Activated CD4-positive, alpha-beta T cell treated with anti-CD3 and anti-CD28 coated beads, Interleukin-10, Interleukin-2, amounts not matched to agents 100 ng/mL and 50 ng/mL, durations not matched to agents 16 hours and 8 hours (primary cell): ENCODE data around the gene FGD5.
A peak's percentile ranks its signal among the peaks of the same experiment; 100 is the strongest.

Experiments
- DNase-seq: peaks from one replicate; pipeline ENCODE4 v3.0.0-alpha.2; 2020

Gene FGD5

DNA sequence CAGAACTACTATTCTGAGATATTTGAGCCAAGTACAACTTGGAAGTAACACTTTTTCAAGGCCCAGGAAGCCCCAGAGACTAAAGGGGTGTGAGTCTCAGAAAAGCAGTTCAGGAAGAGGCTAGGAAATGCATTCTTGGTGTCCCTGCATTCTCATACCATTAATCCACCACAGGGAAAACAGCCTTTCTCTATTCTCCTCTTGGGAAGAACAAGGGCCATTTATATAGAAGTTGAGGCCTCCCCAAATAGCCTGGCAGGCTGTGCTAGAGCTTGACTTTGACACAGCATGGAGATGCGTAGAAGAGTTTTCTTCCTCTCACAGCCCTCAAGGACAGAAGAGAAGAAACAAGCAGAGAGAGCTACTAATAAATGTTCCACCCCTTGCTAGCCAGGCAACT, 123.1 kb downstream of the FGD5 start:
- no peak for DNase-seq

DNA sequence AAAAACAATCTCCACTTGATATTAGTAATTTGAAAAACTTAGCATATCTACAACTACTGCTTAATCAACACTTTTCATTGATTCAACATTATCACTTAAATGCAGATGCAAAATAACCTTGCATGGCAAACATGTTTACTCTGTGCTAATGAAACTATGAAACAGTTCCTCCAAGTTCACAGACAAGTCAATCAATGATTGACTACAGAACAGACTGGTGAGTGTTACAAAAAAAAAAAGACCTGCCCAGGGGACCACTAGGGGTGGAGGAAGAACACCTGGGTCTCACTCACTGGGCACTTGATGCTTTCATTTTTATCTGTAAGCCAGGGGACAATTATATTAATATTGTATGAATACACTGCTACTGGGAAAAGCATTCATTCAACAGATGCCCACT, 124.3 kb downstream of the FGD5 start:
- no peak for DNase-seq

DNA sequence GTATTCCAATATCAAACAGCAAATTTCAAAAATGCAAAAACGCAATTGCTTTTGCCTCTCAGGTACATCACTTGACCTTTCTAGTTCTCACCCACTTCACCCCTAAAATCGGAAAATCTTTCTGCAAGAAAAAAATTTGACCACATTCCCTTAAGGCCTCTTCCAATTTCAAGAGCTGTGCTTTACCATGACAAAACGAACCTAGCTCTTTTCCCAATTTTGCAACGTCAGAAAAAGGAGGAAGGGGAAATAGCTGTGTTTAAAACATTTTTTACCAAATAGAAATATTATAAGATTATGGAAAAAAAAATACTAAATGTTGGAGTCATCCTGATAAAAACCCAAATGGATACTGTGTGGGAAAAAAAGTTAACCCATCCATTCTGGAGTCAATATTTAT, 127.5 kb downstream of the FGD5 start:
- no peak for DNase-seq

DNA sequence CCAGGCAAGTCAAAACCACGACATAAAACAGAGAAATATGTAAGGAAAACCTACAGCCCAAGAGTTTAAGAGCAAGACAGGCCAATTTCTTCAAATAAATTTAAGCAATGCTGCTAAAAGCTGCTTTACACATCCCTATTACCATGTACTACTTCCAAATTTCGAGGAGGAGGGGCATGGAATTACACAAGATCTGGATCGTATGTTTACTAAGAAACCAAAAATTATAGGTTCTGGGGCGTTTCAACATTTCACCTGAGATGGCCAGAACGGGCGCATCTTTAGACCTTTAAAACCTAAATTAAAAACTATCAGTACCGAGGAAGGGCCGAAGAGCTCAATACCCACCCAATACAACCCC, 128.0 kb downstream of the FGD5 start:
- DNase-seq = no peak

DNA sequence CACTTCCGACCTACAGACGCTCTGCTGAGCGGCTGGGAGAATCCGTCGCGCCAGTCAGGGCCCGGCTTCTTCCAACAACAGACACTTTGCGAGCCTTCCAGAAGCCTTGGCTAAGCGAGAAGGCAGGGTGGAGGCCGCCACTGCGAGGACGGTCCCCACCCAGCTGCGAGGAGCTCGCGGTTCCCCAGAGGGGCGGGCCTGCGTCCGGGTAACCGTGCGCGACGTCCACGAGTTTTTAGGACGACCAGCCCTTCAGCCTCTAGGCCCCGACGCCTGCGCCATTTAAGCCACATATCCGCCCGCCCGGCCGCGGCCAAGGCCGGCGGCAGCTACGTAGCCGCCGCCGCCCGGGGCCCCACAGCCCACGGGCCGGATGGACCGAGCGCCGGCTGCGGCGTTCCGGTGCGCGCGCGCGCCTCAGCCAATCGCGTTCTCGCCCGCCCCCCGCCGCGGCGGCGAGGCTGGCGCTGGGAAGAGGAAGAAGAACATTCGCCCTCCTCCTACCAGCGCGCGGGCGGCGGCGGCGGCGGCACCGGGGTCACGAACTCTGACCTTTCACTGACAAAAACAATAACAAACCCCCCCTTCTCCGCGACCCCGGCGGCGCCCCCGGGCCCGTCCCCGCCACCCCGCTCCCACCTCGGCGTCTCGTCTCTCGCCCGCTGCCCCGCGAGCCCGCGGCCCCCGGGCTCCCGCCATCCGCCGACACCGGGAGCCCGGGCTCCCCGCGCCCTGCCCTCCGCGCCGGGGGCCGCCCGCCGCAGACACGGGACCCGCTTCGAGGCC, 128.5 kb downstream of the FGD5 start, which contains the start of gene NR2C2:
Gene NR2C2, plus strand, starts transcription at position 484 of the 786 bp plus-strand sequence. CDS start 56,332 bp downstream, outside the sequence.
- peak; percentile 91 for DNase-seq

DNA sequence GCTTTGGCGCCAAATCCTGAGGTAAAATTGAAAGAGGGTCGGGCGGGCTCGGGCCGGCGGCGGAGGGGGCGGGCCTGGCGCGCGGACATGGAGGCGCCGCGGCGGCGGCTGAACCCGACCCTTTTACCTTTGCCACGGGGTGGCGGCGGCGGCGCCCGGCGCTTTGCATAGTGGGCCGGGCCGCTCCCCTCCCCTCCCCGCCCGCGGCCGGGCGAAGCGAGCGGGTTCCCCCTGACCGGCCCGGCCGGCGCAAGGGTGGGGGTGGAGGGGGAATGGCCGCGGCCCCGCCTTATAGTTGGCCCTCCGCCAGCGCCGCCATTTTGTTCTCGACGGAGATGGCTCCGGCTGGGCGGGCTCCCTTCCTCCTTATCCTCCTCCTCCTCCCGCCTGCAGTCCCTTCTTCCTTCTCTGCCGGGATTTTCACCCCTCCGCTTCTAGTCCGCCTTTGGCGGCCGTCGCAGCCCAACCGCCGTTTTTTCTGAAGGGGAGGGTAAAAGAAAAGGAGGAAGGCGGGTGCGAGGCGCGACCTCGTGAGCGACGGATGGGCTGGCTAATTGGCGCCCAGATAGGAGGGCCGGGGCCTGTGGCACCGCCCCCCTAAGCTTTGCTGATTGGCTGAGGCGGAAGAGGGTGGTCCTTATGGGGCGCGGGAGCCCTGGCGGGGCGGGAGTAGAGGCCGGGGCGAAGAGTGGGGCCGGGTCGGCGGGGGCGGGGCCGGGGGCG, 129.3 kb downstream of the FGD5 start:
- DNase-seq = peak; percentile 97

DNA sequence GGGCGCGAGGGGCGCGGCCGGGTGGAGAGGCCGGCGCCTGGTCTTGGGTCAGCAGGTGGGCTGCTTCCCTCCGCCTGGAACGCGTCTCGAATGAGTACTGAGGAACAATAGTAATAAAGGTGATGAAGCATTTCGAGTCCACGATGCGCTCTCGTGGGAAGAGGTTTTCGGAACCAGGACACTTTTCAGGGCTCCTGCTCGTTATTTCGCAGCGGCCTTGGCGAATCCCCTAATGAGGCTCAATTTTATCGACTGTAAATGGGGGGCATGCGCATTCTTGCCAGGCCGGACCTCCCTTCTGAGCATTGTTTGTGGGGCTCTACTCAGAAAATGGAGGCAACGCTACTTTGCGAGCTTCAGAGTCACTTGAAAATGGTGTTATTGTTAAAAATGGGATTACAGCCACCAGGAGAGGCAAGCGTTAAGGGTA, 129.9 kb downstream of the FGD5 start:
- DNase-seq = no peak

DNA sequence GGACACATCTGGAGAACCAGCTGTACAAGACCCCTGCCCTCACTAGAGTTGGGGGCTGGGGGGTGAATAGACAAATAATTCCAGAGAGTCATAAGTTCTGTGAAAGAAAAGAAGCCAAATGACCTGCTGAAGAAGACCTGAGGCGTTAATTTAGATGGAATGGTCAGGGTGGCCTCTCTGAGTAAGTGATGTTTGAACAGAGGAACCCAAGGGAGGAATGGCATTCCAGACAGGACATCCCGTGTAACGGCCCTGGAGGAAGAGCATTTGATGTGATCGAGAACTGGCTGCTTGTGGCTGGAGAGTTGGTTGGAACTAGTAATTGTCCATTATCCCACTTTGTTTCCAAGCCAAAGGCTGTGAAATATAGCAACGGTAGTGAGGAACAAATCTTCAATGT, 130.4 kb downstream of the FGD5 start:
- DNase-seq = no peak

DNA sequence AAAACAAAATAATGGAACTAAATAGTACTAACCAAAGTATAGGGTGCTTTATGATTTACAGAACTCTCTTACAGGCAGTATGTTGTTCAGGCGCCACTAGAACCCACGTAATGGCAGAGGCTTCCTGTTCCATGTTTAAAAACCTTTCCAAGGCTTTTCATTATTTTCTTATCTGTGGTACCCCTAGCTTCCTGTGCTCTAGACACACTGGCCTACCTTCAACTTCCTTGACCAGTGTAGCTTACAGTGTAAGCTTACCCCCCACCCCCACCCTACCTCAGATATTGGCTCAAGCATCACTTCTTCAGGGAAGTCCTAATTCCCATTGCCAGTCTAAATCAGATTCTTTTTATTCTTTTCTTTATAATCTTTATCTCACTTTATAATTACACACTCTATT, 131.5 kb downstream of the FGD5 start:
- no peak for DNase-seq

DNA sequence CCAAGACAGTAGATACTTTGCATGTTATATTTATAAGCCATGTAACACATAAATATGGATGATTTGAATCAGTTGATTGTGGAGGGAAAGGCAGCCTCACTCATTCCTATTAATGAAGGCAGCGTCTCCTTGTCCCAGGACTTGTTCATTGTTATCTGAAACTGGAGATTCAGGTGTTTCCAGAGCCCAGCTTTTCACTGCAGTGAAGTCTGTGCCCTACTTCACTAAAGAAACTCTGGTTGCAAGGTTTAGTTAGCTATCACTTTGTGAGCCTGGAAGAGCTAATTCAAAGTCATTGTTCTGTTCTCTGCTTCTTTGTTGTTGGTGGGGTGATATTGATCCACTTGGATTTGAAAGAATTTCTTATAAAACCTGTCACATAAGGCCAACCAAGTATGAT, 138.4 kb downstream of the FGD5 start:
- DNase-seq = no peak

DNA sequence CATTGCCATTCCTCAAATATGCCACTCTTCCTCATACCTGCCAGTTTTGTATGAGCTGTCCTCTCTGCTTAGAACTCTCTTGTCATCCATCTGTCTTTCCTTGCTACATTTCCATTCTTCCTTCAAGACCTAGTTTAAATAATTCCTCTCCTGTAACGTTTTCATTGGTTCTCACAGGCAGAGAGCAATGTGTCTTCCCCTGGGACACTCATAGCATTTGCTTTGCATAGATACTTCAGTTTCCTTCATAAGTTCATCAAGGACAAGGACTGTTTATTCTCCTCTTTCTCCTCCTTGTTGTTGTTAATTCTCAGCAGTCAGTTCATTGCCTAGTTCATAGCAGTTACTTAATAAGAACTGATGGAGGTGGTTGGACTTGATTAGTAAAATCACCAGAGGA, 139.2 kb downstream of the FGD5 start:
- DNase-seq = no peak

DNA sequence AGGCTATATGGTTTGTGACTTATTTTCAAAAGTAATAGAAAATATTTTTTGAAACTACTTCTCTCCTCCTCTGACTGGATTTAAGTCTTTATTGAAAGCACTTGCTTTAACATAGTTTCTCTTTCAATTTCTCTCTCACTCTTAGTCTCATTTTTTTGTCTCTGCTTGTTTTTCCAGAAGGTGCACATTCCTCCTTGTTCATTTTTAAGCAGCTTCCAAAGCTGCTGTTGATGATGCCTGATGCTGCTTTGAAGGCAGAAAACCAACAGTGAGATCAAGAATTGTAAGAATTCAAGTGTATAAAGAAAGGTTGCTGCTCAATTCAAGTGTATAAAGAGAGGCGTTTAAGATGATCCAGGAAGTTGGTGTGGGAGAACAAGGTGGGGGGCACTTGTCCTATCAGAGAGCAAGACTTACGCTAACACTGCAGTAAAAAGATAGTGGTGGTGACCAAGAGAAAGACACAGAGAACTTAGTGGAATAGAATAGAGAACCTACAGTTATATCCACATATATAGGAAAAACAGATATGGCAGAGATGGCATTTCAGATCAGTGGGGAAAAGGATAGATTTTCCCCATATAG, 140.7 kb downstream of the FGD5 start:
- DNase-seq = no peak

DNA sequence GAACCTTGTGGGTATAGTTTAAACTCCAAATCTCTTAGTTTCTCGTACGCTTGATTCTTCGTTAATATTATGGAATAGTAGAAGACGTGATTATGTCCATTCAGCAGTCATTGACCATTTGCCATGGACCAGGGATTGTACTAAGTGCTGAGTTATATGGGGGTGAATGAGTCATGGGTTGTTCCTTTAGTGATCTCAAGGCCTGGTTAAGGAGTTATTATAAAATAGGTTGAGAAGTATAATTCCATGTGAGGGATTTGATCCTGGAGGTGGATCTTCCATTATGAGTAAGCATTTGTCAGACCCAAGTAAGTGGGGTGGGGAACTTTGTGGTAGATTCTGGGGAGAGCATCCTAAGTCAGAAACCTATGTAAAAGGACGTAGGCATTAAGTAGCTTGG, 144.0 kb downstream of the FGD5 start:
- no peak for DNase-seq

DNA sequence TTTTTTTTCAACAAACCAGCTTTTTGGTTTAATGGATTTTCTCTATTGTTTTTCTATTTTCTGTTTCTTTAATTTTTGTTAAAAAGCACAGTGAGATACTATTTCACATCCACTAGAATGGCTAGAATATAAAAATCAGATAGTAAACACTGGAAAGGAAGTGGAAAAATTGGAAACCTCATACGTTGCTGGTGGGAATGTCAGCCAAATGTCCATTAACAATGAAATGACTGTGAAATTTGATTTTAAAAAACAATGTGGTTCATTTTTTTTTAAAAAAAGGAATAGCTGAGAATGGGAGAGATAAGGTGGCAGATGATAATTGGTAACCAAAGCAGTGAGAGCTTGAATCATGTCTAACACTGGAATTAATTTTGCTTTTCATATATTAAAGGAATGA, 148.5 kb downstream of the FGD5 start:
- no peak for DNase-seq

DNA sequence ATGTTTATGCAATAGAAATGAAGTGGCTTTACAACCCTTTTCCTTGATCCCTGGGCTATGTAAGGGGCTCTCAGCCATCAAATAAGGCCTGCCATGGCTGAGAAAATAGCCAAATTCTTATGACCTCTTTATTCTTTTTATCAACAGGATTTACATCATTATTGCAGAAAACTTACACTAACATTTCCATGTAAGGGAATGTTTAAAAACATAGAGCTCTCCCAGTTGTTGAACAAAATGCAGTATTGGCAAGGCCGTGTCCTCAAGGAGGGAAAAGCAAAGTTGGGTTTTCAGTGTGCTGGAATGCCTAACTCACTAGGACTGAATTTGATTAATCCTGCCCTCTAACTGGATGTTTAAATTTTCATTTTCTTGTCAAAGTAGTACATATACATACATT, 150.9 kb downstream of the FGD5 start:
- DNase-seq = no peak

DNA sequence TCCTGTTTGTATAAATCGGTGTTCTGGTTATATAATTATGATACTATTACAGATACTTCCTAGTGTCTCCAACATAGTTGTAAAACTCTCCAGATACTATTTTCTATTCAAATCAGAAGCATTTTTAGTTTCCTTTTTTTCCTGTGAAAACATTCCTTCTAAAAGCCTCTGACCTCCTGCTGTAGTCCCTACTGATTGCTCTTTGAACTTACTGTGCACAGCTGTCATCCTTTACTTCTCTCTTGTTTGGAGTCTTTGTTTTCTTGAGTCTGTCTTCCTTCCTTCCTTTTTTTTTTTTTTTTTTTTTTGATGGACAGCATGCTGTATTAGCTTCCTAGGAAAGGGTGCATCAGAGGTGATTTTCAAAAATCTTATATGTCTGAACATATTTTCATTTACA, 157.6 kb downstream of the FGD5 start:
- DNase-seq = no peak

DNA sequence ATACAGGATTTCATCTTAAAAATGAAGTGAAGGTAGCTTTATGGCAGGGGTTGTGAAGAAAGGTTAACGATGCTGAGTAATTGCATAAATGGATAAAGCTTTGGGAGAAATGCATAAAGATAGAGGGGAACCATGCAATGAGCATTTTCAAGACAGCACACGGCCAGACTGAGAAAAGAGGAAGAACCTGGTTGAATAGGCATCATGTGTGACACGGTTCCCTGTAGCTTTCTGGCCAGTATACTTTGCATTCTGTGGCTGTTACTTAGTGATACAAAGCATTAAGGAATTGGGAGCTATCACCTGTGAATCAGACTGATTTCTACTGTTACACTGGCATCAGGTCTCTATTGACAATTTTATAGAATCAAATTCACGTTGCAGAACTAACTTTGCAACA, 161.9 kb downstream of the FGD5 start:
- no peak for DNase-seq
